Fibroblast of mammary gland (primary cell): ENCODE results near the gene BTBD1.

Experiments
- DNase-seq: peaks from one replicate; pipeline ENCODE4 v3.0.0-alpha.2; 2010; ENCODE audit warnings: low read depth
- H3K4me3 ChIP-seq: 2 replicates; pipeline ENCODE4 v1.5.1; 2011; ENCODE audit warnings: low read depth, mild to moderate bottlenecking, low read length, moderate library complexity; ENCODE audit not compliant: control insufficient read depth
- CTCF ChIP-seq: conservative IDR thresholded peaks from 2 replicates; pipeline ENCODE4 v1.5.1; 2011; ENCODE audit warnings: low read depth, low read length, inconsistent platforms; ENCODE audit not compliant: control insufficient read depth, insufficient read depth

BTBD1 gene

GRCh38 chr15:82978438-82978837, 88.6 kb downstream of the BTBD1 start:
- no peak for TF ChIP-seq CTCF
- no peak overlapping the region for H3K4me3 ChIP-seq
- DNase-seq, result no peak

GRCh38 chr15:82977076-82977475, 90.0 kb downstream of the BTBD1 start:
- no peak for DNase-seq
- no peak for TF ChIP-seq CTCF
- no peak overlapping the region for H3K4me3 ChIP-seq

GRCh38 chr15:82972990-82973389, 94.1 kb downstream of the BTBD1 start:
- TF ChIP-seq CTCF, result no peak
- H3K4me3 ChIP-seq, result no peak overlapping the region
- DNase-seq, result no peak

- H3K4me3 ChIP-seq, result no peak overlapping the region
- DNase-seq, result no peak
- no peak for TF ChIP-seq CTCF
These were observed 95.7 kb downstream of the BTBD1 start for GRCh38 chr15:82971218-82971984.

GRCh38 chr15:82970696-82971095, 96.4 kb downstream of the BTBD1 start:
- no peak for DNase-seq
- TF ChIP-seq CTCF, result no peak
- no peak overlapping the region for H3K4me3 ChIP-seq

- TF ChIP-seq CTCF, result no peak
- DNase-seq, result no peak
- H3K4me3 ChIP-seq, result no peak overlapping the region
These were observed 96.9 kb downstream of the BTBD1 start for GRCh38 chr15:82970078-82970686.
